ENCODE measurements around the gene SHB. TPM values are rescaled to one million over a fixed set of nuclear protein-coding genes. Genes with fewer than 3 reads are reported as not detected.
"Not testable (repeated sequence)": the region's sequence is repeated elsewhere in the genome, so short reads cannot be mapped to it uniquely, and the experiment has no call there.

Gene SHB
- total RNA-seq, 1 donor from 2014 or later, result 12.2 TPM

GRCh38 chr9:37974506-37975173 is 94.4 kb downstream of the SHB start:
- FAIRE-seq, result no peak
- DNase-seq (ENCODE audit: low spot score in 2 of 2), result no peak

- DNase-seq (ENCODE audit: low spot score in 2 of 2), result no peak
- no peak for FAIRE-seq
Observed at GRCh38 chr9:37972351-37972848, 96.6 kb downstream of the SHB start.

DNA sequence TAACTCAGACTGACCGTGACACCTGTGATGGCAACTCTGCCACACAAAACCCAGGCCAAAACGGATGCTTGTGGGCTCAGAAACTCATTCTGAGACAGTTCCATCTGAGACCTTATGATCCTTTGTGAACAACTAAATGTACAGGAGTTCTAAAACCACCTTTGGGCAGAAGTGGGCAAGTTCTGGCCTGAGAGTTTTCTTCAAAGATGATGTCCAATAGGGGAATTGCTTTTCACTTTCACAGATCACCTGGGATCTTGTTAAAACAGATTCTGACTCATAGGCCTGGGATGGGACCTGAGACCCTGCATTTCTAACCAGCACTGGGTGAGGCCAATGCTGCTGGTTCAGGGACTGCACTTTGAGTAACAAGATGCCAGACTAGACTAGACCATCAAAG is 97.3 kb downstream of the SHB start:
- FAIRE-seq, result no peak

DNA sequence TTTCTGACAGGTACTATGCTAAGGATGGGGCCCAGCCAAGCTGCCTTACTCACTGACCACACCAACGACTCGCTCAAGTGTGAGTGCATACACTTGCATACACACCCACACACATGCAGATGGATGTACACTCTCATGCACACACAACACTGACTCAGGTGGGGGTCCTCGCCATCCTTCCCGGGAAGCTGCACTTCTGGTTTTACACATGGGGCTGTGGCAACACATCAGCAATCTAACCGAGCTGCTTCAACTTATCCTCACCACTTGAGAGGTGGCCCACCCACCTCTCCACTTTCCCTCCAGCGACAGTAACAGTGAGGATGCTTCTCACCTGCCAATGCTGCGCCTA is 97.9 kb downstream of the SHB start:
- DNase-seq (ENCODE audit: low spot score in 2 of 2) (no peak), FAIRE-seq (no peak)

More for the DNA sequence above, 97.3 kb downstream of the SHB start:
- no peak for DNase-seq (ENCODE audit: low spot score in 2 of 2)

- DNase-seq (ENCODE audit: low spot score in 2 of 2) (no peak), FAIRE-seq (no peak)
Observed at GRCh38 chr9:37970301-37971107, 98.5 kb downstream of the SHB start.

DNA sequence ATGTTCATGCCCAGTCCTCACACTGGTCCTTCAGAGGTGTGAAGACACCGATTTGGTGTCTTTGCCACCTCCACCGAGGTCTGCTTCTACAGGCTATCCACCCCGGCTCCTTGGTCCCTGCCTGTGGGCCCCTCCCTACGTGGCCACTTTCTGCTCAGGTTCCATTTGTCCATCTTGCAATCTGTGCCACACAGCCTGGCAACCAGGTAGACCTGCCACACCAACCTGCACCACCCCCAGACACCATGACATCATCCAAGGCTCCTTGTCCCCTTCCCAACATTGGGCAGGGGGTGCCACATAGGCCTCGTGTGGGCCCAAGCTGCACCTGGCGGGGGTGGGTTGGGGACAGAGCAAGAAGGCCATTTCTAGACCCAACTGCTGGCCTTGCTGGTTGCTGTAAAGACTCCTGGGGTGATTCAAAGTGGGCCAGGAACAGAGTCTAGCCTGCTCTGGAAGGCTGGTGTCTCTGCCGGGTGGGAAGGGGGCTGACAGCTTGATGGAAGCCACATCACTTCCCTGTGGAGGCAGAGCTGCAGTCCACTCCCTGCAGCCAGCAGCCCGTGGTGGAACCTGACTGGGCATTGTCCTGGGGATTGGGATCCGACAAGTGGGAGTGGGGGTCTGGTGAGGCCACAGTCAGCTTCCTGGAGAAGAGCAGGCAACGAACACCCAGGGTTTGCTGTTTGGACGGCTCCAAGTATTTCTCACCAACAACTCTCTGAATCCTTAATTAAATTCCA is 99.3 kb downstream of the SHB start:
- DNase-seq (ENCODE audit: low spot score in 2 of 2), result no peak
- FAIRE-seq, result no peak

GRCh38 chr9:37969130-37969529 is 99.9 kb downstream of the SHB start:
- FAIRE-seq (no peak), DNase-seq (ENCODE audit: low spot score in 2 of 2) (no peak)

DNA sequence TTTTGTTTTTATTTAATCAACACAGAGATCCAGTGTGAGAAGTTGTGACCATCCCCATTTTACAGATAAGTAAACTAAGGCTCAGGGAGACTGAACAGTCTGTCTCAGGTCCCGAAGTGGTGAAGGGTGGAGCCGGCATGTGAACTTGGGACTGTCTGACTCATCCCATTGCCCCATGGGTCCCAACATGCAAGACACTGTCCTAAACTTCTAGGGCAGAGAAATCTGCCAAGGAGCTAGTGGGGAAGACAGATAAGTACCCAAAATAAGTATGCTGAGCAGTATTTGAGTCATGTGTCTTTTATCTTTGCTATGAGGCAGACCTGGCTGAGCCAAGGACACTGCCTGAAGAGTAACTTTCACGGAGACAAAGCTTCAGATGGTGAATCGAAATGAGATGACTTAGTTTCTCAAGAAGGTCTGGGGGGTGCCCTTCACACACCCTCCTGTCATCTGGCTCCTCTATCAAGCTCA is 100.8 kb downstream of the SHB start:
- FAIRE-seq, result no peak

GRCh38 chr9:37967761-37968080 is 101.3 kb downstream of the SHB start:
- no peak for FAIRE-seq
- no peak for DNase-seq (ENCODE audit: low spot score in 2 of 2)

More for the DNA sequence above, 100.8 kb downstream of the SHB start:
- no peak for DNase-seq (ENCODE audit: low spot score in 2 of 2)

DNA sequence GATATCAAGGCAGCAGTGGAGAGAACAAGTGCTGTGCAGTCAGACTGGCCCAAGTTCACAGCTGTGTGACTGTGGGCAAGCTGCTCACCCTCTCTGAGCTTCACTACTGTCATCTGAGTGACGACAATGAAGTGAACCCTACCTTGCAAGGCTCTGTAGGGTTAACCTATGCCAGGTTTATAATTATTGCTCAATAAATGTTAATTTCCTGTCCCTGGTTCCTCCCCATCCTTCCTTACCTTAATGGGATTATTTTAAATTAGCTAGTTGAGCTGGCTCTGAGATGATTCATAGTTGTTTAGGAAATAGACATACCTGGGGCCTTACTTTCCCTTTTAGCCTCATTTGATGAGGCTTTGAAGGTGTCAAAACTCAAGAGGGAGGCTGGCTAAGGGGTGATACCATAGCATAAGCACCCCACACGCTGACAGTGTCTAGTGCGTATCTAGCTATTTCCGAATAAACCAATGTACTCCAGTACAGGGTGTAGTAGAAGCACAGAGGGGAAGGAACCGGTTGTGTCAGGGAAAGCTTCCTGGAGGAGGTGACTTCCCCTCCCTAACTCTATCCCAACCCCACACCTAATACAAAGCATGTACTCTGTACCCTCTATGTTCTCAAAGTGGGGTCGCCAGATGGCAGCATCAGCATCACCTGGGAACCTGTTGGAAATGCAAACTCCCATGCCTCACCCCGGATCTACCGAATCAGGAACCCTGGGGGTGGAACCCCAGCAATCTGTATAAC is 101.8 kb downstream of the SHB start:
- DNase-seq (ENCODE audit: low spot score in 2 of 2) (no peak), FAIRE-seq (no peak)

DNA sequence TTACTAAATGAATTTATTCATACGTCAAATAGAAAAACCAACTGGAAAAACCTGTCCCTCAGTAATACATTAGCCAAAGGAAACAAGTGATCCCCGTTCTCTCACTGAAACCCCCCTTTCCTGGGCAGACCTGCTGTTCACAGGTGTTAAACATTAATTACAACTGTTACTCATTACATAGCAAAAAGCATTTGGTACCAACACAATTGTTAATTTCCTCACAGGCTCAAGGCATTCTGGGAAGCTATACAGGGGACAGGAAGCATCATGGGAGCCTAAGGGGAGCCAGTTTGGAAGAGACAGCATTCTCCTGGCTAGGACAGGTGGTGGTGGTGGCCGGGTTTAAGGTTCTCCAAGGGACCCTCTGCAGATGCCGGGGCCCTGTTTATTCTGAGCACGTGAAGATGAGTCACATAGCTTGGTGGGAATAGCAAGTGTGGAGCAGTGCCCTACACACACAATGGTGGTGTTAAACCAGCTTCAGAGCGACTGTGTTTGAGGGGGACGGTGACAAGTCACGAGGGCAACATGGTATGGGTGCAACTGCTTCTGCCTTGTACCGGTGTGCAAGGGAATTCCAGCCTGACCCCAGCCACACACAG is 102.5 kb downstream of the SHB start:
- DNase-seq (ENCODE audit: low spot score in 2 of 2) (no peak), FAIRE-seq (no peak)

GRCh38 chr9:37965676-37966345 is 103.2 kb downstream of the SHB start:
- not testable (repeated sequence) for DNase-seq (ENCODE audit: low spot score in 2 of 2); FAIRE-seq

GRCh38 chr9:37965116-37965515 is 103.9 kb downstream of the SHB start:
- no peak for DNase-seq (ENCODE audit: low spot score in 2 of 2)
- FAIRE-seq, result no peak

DNA sequence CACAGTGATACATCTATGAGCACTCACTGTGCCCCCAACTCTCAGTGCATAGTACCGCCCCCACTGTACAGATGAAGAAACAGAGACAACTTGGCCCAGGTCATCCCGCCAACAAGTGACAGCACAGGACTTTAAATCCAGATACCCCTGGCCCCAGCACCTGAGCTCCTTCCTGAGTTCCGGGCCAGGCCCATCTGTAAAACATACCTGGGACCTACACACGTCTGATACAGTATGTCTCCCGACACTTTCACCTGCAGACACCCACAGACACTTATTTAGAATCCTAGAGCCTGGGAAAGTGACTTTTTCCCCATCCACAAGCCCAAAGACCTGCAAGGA is 104.3 kb downstream of the SHB start:
- DNase-seq (ENCODE audit: low spot score in 2 of 2), result no peak

GRCh38 chr9:37963936-37964739 is 104.9 kb downstream of the SHB start:
- DNase-seq (ENCODE audit: low spot score in 2 of 2) (peak; percentile 54 to 62), FAIRE-seq (no peak)

More for the DNA sequence above, 104.3 kb downstream of the SHB start:
- no peak for FAIRE-seq

DNA sequence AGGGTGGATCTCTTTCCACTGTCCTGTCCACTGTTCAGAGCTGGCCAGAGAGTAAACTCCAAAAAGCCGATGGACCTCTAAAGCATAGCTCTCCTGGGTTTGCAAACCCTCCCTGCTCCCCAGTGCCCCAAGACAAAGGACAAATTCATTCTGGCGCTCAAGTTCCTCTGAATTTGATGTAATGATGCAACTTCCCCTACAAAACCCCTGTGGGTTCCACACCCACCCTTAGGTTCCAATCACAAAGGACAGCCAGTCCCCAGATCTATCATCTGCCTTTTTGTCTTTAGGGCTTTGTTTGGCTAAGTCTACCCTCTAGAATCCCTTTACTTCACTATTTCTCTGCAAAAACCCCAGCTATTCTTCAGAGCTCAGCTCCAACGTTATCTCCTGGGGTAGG is 107.7 kb downstream of the SHB start:
- FAIRE-seq (no peak), DNase-seq (ENCODE audit: low spot score in 2 of 2) (no peak)

DNA sequence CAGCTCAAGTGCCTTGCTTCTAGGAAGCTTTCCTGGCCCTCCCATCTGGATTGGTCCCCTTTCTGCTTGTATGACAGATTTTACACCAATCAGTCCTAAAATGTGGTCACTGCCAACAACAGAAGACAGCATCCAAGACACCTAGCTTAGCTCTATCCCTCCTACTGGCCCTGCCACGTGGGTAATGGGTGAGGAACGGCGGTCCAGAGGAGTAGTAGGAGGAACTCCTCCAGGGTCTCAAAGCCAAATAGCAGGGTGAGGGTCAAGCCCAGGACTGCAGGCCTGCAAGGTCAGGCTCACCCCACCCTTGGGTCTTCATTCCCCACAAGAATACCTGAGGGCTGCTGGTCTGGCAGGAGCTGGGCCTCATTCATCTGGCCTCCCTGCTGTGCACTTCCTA is 108.4 kb downstream of the SHB start:
- FAIRE-seq (no peak), DNase-seq (ENCODE audit: low spot score in 2 of 2) (no peak)

DNA sequence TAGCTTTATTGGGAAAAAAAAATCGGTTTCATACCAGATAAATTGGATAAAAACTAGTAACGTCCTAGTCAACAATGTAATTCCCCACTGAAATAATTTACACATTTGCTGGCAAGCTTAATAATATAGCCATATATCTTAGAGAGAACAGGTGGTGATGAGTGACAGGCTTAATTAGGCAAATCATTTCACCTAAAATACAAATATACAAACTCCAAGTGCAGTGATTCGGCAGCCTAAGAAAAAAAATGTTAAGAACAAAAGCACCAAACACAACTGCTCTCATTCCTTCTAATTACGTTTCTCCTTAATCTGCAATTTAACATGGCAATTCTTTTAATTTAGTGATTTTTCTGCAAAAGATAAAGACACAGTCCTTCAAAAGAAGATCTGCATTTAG is 109.1 kb downstream of the SHB start:
- FAIRE-seq, result no peak
- DNase-seq (ENCODE audit: low spot score in 2 of 2), result no peak

- DNase-seq (ENCODE audit: low spot score in 2 of 2) (no peak), FAIRE-seq (no peak)
Observed at GRCh38 chr9:37958154-37958553, 110.9 kb downstream of the SHB start.
